ENCODE measurements around the gene RHOBTB3.
A peak's percentile ranks its signal among the peaks of the same experiment; 100 is the strongest.
"Not testable (repeated sequence)": the region's sequence is repeated elsewhere in the genome, so short reads cannot be mapped to it uniquely, and the experiment has no call there.

The RHOBTB3 gene

DNA sequence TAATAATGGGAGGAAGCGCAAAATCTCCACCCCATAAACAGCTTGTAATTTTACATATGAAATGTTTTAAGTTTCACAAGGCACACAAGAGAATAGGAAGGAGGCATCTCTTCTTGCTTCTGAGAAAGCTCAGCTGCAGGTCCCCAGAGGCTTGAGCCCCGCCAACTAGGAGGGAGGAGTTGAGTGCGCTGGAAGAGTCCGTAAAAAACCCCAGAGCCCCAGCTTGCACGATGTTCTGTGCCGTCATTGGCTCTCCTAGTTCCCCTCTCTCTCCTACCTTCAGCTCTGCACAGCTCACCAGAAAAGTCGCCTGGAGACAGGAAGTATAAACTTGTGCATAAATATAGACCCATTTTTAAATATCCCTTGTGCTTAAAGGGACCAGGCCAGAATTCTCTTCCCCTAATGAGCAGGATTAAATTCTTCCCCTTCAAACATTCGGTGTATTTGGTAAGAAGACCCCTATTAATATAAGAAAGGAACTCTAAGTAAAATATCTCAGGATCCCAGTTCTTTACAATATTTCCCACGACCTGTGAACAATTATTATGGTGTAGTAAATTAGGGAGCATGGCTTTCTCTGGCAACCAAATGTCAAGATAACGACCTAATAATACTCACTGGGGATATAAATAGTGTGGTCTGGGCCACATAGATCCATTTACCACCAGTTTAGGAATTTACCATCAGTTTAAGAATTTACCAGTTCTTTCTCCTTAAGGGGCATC is 77.7 kb downstream of the RHOBTB3 start:
- peak; percentile 100 for ATAC-seq
- peak overlapping the region; percentile 90 for H3K27ac Mint-ChIP-seq
- H3K4me3 Mint-ChIP-seq, result peak overlapping the region; percentile 64
- H3K9me3 Mint-ChIP-seq, result peaks cover 3% of the 10 kb centered on the region
- peaks cover 50% of the 10 kb centered on the region for H3K4me1 Mint-ChIP-seq
- peaks cover 11% of the 10 kb centered on the region for H3K36me3 Mint-ChIP-seq
- no peaks in the 10 kb centered on the region for H3K27me3 Mint-ChIP-seq

- ATAC-seq, result no peak
- H3K27ac Mint-ChIP-seq, result peak overlapping the region; percentile 90
- peak overlapping the region; percentile 64 for H3K4me3 Mint-ChIP-seq
- peaks cover 3% of the 10 kb centered on the region for H3K9me3 Mint-ChIP-seq
- H3K4me1 Mint-ChIP-seq, result peaks cover 54% of the 10 kb centered on the region
- no peaks in the 10 kb centered on the region for H3K27me3 Mint-ChIP-seq
- H3K36me3 Mint-ChIP-seq, result peaks cover 16% of the 10 kb centered on the region
Observed at GRCh38 chr5:95809414-95809960, 78.4 kb downstream of the RHOBTB3 start.

GRCh38 chr5:95810305-95811125 is 79.4 kb downstream of the RHOBTB3 start:
- Mint-ChIP-seq H3K36me3 (peaks cover 18% of the 10 kb centered on the region), H3K4me3 (no peak overlapping the region), H3K9me3 (no peaks in the 10 kb centered on the region), H3K27me3 (no peaks in the 10 kb centered on the region), H3K4me1 (peaks cover 59% of the 10 kb centered on the region), H3K27ac (peak overlapping the region; percentile 90)
- no peak for ATAC-seq

- not testable (repeated sequence) for ATAC-seq, H3K27me3 Mint-ChIP-seq, H3K9me3 Mint-ChIP-seq, H3K4me3 Mint-ChIP-seq
- H3K27ac Mint-ChIP-seq, result peak overlapping the region; percentile 90
- peaks cover 65% of the 10 kb centered on the region for H3K4me1 Mint-ChIP-seq
- peaks cover 22% of the 10 kb centered on the region for H3K36me3 Mint-ChIP-seq
Observed at GRCh38 chr5:95811126-95811423, 79.9 kb downstream of the RHOBTB3 start.

DNA sequence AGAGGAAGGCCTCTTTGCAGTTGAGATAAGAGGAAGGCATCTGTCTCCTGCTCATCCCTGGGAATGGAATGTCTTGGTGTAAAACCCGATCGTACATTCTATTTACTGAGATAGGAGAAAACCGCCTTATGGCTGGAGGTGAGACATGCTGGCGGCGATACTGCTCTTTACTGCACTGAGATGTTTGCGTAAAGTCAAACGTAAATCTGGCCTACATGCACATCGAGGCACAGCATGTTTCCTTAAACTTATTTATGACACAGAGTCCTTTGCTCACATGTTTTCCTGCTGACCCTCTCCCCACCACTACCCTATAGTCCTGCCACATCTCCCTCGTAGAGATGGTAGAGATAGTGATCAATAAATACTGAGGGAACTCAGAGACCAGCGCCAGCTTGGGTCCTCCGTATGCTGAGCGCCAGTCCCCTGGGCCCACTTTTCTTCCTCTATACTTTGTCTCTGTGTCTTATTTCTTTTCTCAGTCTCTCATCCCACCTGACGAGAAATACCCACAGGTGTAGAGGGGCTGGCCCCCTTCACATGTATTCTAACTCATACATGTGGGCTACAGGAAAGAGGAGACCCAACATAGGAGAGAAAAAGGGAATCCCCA is 80.4 kb downstream of the RHOBTB3 start:
- H3K4me3 Mint-ChIP-seq, ATAC-seq, H3K27me3 Mint-ChIP-seq, H3K9me3 Mint-ChIP-seq: not testable (repeated sequence)
- Mint-ChIP-seq H3K27ac (peak overlapping the region; percentile 90), H3K4me1 (peaks cover 70% of the 10 kb centered on the region), H3K36me3 (peaks cover 27% of the 10 kb centered on the region)

GRCh38 chr5:95812074-95812471 is 80.9 kb downstream of the RHOBTB3 start:
- no peak for ATAC-seq
- H3K36me3 Mint-ChIP-seq, result peaks cover 27% of the 10 kb centered on the region

GRCh38 chr5:95813035-95813434 is 81.9 kb downstream of the RHOBTB3 start:
- H3K9me3 Mint-ChIP-seq, H3K27ac Mint-ChIP-seq, H3K27me3 Mint-ChIP-seq, H3K4me3 Mint-ChIP-seq, ATAC-seq: not testable (repeated sequence)
- Mint-ChIP-seq H3K36me3 (peaks cover 27% of the 10 kb centered on the region), H3K4me1 (peaks cover 74% of the 10 kb centered on the region)

More at GRCh38 chr5:95812074-95812471, 80.9 kb downstream of the RHOBTB3 start:
- Mint-ChIP-seq H3K4me1 (peaks cover 70% of the 10 kb centered on the region), H3K27ac (peak overlapping the region; percentile 90), H3K4me3 (no peak overlapping the region), H3K27me3 (no peaks in the 10 kb centered on the region), H3K9me3 (no peaks in the 10 kb centered on the region)

- no peak overlapping the region for H3K4me3 Mint-ChIP-seq
- peak overlapping the region; percentile 36 for H3K27ac Mint-ChIP-seq
- ATAC-seq, result no peak
- H3K9me3 Mint-ChIP-seq, result no peaks in the 10 kb centered on the region
- peaks cover 27% of the 10 kb centered on the region for H3K36me3 Mint-ChIP-seq
- no peaks in the 10 kb centered on the region for H3K27me3 Mint-ChIP-seq
- H3K4me1 Mint-ChIP-seq, result peaks cover 67% of the 10 kb centered on the region
Observed at GRCh38 chr5:95815155-95815729, 84.1 kb downstream of the RHOBTB3 start.

DNA sequence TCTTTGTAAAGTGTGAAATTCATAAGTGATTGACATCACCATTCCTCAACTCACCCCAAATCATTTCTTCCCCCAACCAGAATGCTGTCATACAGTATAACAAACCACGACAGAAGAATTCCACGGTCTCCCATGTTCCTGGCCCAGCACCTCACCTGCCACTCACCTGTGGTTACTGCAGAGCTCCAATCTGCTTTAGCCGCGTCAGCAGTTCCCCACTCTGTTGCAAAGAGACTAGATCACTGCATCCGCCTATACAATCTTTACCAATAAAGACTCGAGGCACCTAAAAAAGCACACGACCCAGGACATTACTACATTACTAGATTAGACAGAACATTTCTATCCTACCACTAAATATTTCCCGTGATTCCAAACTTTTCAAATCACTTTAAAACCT is 85.2 kb downstream of the RHOBTB3 start:
- H3K4me1 Mint-ChIP-seq, result peaks cover 62% of the 10 kb centered on the region
- no peak for ATAC-seq
- H3K9me3 Mint-ChIP-seq, result no peaks in the 10 kb centered on the region
- H3K36me3 Mint-ChIP-seq, result peaks cover 27% of the 10 kb centered on the region
- no peak overlapping the region for H3K4me3 Mint-ChIP-seq
- no peaks in the 10 kb centered on the region for H3K27me3 Mint-ChIP-seq
- peak overlapping the region; percentile 36 for H3K27ac Mint-ChIP-seq

DNA sequence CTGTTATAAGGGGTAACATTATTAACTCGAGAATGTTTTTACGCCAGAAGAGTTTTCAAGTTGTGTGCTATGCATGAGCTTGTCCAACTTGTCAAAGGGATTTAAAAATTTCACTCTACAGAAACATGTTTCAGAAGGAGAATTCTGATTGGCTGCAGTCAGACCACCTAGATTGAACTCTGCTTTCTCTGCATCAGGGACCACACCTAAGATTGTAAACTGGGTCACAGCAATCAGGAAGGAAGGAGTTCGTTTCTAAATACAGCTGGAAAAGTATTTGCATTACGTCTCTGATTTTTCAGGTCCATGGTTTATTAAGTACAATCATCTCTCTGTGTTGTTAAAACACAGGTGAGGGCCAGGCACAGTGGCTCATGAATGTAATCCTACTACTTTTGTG is 85.6 kb downstream of the RHOBTB3 start:
- H3K27me3 Mint-ChIP-seq, result no peaks in the 10 kb centered on the region
- no peak overlapping the region for H3K4me3 Mint-ChIP-seq
- peak overlapping the region; percentile 76 for H3K27ac Mint-ChIP-seq
- peaks cover 24% of the 10 kb centered on the region for H3K36me3 Mint-ChIP-seq
- peaks cover 62% of the 10 kb centered on the region for H3K4me1 Mint-ChIP-seq
- no peak for ATAC-seq
- no peaks in the 10 kb centered on the region for H3K9me3 Mint-ChIP-seq

GRCh38 chr5:95817430-95817829 is 86.3 kb downstream of the RHOBTB3 start:
- Mint-ChIP-seq H3K9me3 (no peaks in the 10 kb centered on the region), H3K27ac (peak overlapping the region; percentile 76), H3K27me3 (no peaks in the 10 kb centered on the region), H3K4me1 (peaks cover 57% of the 10 kb centered on the region), H3K4me3 (peak overlapping the region; percentile 57), H3K36me3 (peaks cover 23% of the 10 kb centered on the region)
- no peak for ATAC-seq

DNA sequence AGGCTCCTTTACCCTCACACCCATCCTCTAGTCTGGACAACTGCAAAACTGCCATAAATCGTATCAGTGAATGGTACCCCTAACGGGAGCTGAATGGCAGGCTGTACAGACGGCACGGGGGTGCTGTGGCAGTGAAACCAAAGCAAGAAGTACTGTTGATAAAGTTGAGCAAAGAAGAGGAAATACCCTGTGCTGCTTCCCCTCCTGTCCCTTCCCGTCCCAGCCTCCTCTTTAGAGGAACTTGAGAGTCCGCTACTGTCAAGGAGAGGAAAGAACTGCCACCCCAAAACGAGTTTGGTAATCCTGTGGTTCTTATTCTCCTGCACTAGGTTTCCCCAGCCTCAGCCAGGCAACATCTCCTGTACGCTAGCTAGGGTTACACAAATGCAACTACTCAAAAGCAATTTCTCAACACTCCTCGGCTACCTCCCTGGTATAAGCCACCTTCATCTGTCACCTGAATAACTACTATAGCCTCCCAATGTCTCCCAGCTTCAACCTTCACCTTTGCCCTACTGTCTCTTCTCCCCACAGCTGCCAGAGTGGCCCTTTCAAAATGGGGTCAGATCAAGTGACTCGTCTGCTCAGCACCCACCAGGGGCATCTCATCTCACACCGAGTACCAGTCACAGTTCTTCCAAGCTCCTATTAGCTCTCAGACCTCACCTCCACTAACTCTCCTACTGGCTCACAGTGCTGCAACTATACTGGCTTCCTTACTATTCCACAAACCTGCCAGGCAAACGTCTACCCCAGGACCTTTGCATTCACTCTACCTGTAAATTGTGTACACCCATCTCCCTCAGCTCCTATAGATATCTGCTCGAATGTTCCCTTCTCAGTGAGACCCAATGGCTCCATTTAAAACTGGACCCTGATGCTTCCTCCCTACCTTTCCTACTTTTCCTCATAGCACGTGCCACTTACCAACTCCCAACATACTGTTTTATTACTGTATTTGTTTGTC is 87.3 kb downstream of the RHOBTB3 start:
- ATAC-seq, result peak; percentile 46
- Mint-ChIP-seq H3K36me3 (peaks cover 17% of the 10 kb centered on the region), H3K27me3 (no peaks in the 10 kb centered on the region), H3K27ac (peak overlapping the region; percentile 76), H3K9me3 (no peaks in the 10 kb centered on the region), H3K4me1 (peaks cover 63% of the 10 kb centered on the region), H3K4me3 (peak overlapping the region; percentile 71)

DNA sequence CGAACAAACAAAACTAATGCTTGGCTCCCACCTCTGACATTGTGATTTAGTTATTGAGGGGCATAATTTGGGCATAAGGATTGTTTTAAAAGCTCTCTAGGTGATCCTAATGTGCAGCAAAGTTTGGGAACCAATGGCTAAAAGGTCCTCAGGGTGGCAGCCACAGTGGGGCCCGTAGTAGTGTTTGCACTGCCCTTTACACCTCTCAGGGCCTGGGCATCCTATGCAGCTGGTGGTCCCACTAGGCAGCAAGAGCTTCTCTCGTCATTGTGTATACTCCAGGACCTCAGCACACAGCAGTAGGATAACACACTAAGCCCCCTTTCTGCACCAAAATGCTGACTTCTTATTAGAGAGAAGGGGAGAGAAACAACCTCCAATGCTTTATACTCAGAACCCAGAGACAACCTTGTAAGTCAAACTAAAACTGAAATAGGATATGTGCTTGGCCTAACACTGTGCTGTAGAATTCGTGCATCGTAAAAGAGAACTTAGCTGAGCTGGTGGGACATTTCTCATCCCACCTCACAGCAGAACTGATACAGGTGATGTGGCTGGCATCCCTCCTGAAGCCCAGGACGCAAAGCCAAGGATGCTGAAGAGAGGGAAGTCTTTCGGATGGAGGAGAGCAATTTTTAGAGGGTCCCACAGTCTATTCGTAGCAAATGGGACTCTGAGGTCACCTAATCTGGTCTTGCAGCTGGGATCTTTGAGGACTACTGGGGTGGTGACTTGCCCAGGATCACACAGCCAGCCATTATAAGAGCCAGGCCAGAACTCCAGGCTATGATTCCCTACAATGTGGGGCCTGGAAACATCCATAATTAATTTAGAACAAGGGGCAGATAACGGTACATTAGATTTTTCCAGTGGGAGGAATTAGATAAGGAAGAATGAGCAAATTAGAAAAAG is 90.2 kb downstream of the RHOBTB3 start:
- no peaks in the 10 kb centered on the region for H3K9me3 Mint-ChIP-seq
- peak overlapping the region; percentile 76 for H3K27ac Mint-ChIP-seq
- peak overlapping the region; percentile 93 for H3K4me3 Mint-ChIP-seq
- no peaks in the 10 kb centered on the region for H3K27me3 Mint-ChIP-seq
- ATAC-seq, result peak; percentile 71
- H3K36me3 Mint-ChIP-seq, result peaks cover 2% of the 10 kb centered on the region
- H3K4me1 Mint-ChIP-seq, result peaks cover 63% of the 10 kb centered on the region

Data from stimulated activated memory B cell treated with anti-CD40 and anti-IgM and Interleukin-4, amounts not matched to agents 10 μg/mL and 1 μg/mL and 100 μg/mL, for 72 hours (primary cell).